Gastrocnemius medialis (tissue), 4 donors: Measurements from ENCODE around the gene ZFP36. TPM values are rescaled to one million over a fixed set of nuclear protein-coding genes. Genes with fewer than 3 reads are reported as not detected.

Experiments
- ATAC-seq, 2 donors: fragments of 150-250 bp; one replicate each; pipeline ENCODE4 v1.9.1; 2016
- DNase-seq, 2 donors: peaks; one replicate each; pipeline ENCODE4 v3.0.0-alpha.2; 2019
- H3K27ac ChIP-seq, 4 donors: fragments of 200-600 bp; sonication (generic); 1 replicate in 1 of 4; 2 replicates in 3 of 4; pipeline ENCODE4 v1.5.1; 2016 to 2018; ENCODE audit warnings: mild to moderate bottlenecking in 2 of 4, moderate library complexity in 1 of 4
- H3K27me3 ChIP-seq, 3 donors: fragments of 200-600 bp; sonication (generic) in 2 of 3; 1 replicate in 1 of 3; 2 replicates in 2 of 3; pipeline versions ENCODE4 v1.5.1 to v1.6.0; 2016 to 2019; ENCODE audit warnings: mild to moderate bottlenecking in 1 of 3, moderate library complexity in 1 of 3
- H3K36me3 ChIP-seq, 2 donors: fragments of 200-600 bp; sonication (generic) in 1 of 2; one replicate each; pipeline ENCODE4 v1.5.1; 2017 to 2018
- H3K4me1 ChIP-seq, 2 donors: fragments of 200-600 bp; sonication (generic) in 1 of 2; one replicate each; pipeline ENCODE4 v1.5.1; 2016 to 2017; ENCODE audit warnings: mild to moderate bottlenecking in 2 of 2
- H3K4me3 ChIP-seq, 4 donors: fragments of 200-600 bp; sonication (generic) in 3 of 4; 1 replicate in 1 of 4; 2 replicates in 3 of 4; pipeline ENCODE4 v1.5.1; 2016 to 2019; ENCODE audit warnings: mild to moderate bottlenecking in 2 of 4
- H3K9me3 ChIP-seq, 3 donors: fragments of 200-600 bp; sonication (generic) in 2 of 3; 1 replicate in 1 of 3; 2 replicates in 2 of 3; pipeline ENCODE4 v1.5.1; 2016 to 2019
- POLR2A ChIP-seq, 2 donors: fragments of 450-650 bp; IDR thresholded peaks; one replicate each; pipeline ENCODE4 v1.6.1; 2017; ENCODE audit warnings: antibody characterized with exemption in 2 of 2, mild to moderate bottlenecking in 2 of 2, moderate library complexity in 2 of 2
- in situ Hi-C, 4 donors: fragments of 200-750 bp; cut with MboI; loops; one replicate each; pipeline versions ENCODE4 v1.15.0 to v1.8.0; 2017; ENCODE audit warnings: low sequenced_read_pairs in 4 of 4
- intact Hi-C: fragments of 100-400 bp; cut with DNase I; formaldehyde crosslinking; loops from one replicate; pipeline ENCODE4 v1.15.1; 2023; ENCODE audit warnings: low total_unique reads
- total RNA-seq, 4 donors: library from RNA; depleted of rRNA; stranded (reverse); fragments of >200 nt; gene quantifications; one replicate each; pipeline versions ENCODE4 v1.1.0 to v1.2.3, GENCODE V29; 2016
- TF ChIP-seq, protein P1 (sequence below), 5 experiments: fragments of 450-650 bp in 3 of 5; fragments of 200-600 bp in 2 of 5; sonication (generic) in 2 of 5; IDR thresholded peaks in 4 of 5; conservative IDR thresholded peaks in 1 of 5; 1 replicate in 4 of 5; 2 replicates in 1 of 5; pipeline ENCODE4 v1.5.1; 2016 to 2019; ENCODE audit warnings: antibody characterized with exemption in 5 of 5, mild to moderate bottlenecking in 3 of 5, moderate library complexity in 3 of 5

Gene ZFP36
- total RNA-seq, 4 donors from 2014 or later: 72.2 to 202 (median 132) TPM

DNA sequence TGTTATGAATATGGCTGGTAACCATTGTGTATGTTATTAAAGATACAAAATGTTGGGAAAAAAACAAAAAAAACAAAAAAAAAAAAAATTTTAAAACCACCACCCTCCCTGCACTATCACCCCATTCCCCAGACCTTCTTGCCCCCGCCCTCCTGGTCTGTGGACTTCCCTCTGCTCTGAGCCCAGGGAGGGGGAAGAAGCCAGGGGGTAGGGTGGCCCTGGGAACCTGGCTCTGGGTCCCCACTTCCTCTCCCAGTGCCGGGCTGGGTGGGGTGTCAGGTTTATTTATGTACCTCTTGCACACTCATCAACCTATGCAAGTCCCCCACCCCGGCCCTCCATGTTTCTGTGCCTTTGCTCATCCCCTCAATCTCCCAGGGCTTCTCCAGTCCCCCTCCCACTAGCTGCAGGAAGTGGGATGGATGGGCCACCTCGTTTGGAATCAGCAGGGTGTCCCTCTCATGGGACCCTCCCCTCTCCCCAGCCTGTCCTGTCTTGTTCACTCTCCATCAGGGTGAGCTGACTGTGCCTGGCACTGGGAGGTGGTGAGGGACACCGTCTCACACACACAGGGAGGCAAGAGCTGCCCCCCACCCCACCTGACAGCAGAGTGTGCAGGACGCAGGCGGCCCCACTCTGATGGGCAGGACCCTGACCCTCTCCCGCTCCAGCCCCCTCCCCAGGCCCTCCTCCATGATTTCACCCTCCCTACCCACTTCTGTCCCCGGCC, 21.6 kb upstream of the ZFP36 start:
- H3K4me3 ChIP-seq: no peak overlapping the region
- no peaks in the 10 kb centered on the region for H3K9me3 ChIP-seq
- no peak for ATAC-seq
- H3K36me3 ChIP-seq: peaks cover 0 to 84% of the 10 kb centered on the region in 2 donors
- H3K27me3 ChIP-seq: no peaks in the 10 kb centered on the region
- H3K27ac ChIP-seq: no peak overlapping the region
- in situ Hi-C loops: no loop called here
- DNase-seq: no peak
- intact Hi-C loops: loop anchor here (10.0 kb wide), 1 partner anchor 850 kb away; no protein-coding TSS in a partner anchor
- H3K4me1 ChIP-seq: peaks cover 4 to 6% of the 10 kb centered on the region in 2 donors
- no peak for TF ChIP-seq POLR2A (IDR thresholded peaks at IDR 0.05)
- TF ChIP-seq, protein P1, sequence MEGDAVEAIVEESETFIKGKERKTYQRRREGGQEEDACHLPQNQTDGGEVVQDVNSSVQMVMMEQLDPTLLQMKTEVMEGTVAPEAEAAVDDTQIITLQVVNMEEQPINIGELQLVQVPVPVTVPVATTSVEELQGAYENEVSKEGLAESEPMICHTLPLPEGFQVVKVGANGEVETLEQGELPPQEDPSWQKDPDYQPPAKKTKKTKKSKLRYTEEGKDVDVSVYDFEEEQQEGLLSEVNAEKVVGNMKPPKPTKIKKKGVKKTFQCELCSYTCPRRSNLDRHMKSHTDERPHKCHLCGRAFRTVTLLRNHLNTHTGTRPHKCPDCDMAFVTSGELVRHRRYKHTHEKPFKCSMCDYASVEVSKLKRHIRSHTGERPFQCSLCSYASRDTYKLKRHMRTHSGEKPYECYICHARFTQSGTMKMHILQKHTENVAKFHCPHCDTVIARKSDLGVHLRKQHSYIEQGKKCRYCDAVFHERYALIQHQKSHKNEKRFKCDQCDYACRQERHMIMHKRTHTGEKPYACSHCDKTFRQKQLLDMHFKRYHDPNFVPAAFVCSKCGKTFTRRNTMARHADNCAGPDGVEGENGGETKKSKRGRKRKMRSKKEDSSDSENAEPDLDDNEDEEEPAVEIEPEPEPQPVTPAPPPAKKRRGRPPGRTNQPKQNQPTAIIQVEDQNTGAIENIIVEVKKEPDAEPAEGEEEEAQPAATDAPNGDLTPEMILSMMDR (IDR thresholded peaks at IDR 0.05 in 4 of 5, conservative IDR thresholded peaks at IDR 0.05 in 1 of 5): no peak

DNA sequence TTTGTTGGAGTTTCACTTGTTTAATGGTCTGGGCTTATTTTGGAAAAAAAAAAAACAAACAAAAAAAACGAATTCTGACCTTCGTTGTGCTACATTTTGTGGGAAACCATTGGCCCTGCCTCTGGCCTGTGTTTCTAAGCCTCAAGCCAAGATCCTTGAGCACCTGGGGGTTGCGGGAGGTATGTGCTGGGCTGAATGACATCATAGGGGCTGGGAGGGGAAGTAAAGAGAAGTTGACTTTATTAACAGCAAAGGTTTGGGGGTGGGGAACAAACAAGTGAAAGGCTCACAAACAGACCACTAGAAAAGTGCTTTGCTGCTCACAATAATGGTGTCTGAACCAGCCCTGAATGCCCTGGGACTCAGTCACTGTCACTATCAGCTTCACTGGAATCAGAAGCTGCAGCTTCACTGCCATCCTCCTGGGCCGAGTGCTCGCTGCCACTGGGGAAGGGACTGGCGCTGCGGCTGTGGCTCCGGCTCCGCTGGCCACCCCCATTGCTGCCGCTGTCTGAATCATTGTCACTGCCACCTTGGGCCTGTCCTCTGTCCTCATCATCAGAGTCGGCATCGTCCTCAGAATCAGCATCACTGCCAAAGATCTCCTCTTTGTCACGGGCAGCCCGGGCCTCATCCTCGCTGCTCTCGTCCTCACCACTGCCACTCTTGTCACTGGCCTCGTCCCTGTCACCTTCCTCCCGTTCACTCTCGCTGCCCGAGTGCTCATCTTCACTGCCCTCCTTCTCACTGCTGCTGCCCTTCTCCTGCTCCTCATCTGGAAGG, 20.8 kb upstream of the ZFP36 start:
- H3K4me1 ChIP-seq: peaks cover 8 to 10% of the 10 kb centered on the region in 2 donors
- in situ Hi-C loops: no loop called here
- intact Hi-C loops: loop anchor here (10.0 kb wide), 1 partner anchor 851 kb away; no protein-coding TSS in a partner anchor
- no peak overlapping the region for H3K4me3 ChIP-seq
- H3K27me3 ChIP-seq: no peaks in the 10 kb centered on the region
- ATAC-seq (no peak), DNase-seq (no peak)
- H3K9me3 ChIP-seq: no peaks in the 10 kb centered on the region
- H3K27ac ChIP-seq: no peak overlapping the region
- TF ChIP-seq POLR2A (IDR thresholded peaks at IDR 0.05): no peak
- TF ChIP-seq, protein P1 (IDR thresholded peaks at IDR 0.05 in 4 of 5, conservative IDR thresholded peaks at IDR 0.05 in 1 of 5): no peak
- peaks cover 0 to 76% of the 10 kb centered on the region in 2 donors for H3K36me3 ChIP-seq

DNA sequence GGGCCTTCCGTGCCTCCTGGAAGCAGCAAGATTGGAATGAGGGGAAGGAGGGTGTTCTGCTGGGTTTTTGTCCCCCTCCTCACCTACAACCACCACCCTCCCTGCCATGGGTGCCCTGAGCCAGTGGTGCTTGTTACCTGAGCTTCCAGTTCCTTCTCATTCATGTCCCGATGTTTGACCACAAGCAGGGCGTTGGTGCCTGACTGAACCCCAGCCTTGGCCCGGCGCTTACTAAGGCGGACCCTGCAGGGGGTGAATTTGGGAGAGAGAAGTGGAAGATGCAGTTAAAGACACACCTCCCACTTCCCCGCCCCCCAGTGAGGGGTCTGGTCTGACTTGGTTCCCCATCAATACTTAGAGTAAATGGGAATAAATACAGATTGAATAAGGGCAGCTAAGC, 20.1 kb upstream of the ZFP36 start:
- TF ChIP-seq POLR2A (IDR thresholded peaks at IDR 0.05): no peak
- TF ChIP-seq, protein P1 (IDR thresholded peaks at IDR 0.05 in 4 of 5, conservative IDR thresholded peaks at IDR 0.05 in 1 of 5): no peak
- ATAC-seq: no peak
- peaks cover 0 to 69% of the 10 kb centered on the region in 2 donors for H3K36me3 ChIP-seq
- H3K4me1 ChIP-seq: peaks cover 8 to 11% of the 10 kb centered on the region in 2 donors
- in situ Hi-C loops (no loop called here), intact Hi-C loops (loop anchor here (10.0 kb wide), 1 partner anchor 852 kb away; no protein-coding TSS in a partner anchor)
- H3K9me3 ChIP-seq: no peaks in the 10 kb centered on the region
- no peak overlapping the region for H3K27ac ChIP-seq
- no peak overlapping the region for H3K4me3 ChIP-seq
- DNase-seq: no peak
- H3K27me3 ChIP-seq: no peaks in the 10 kb centered on the region

DNA sequence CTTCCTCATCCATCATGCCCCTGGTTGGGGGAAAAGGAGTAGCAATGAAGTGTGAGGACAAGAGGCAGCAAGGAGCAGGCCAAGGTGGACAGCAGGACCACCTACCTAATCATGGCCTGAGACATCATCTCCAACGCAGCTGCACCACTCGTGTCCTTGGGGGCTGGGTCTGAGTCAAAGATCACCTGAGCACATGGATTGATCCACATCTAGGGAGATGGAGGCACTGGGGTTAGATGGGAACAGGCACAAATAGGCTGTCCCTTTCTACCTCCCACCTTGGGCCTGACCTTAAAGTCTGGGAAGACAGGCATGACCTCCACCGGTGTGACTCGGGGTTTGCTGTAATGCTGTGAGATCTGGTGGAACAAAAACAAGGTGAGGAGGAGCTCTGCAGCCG, 18.0 kb upstream of the ZFP36 start:
- H3K9me3 ChIP-seq: no peaks in the 10 kb centered on the region
- no peak overlapping the region for H3K27ac ChIP-seq
- intact Hi-C loops: loop anchor here (10.0 kb wide), 1 partner anchor 854 kb away; no protein-coding TSS in a partner anchor
- H3K27me3 ChIP-seq: no peaks in the 10 kb centered on the region
- in situ Hi-C loops: no loop called here
- peaks cover 0 to 51% of the 10 kb centered on the region in 2 donors for H3K36me3 ChIP-seq
- TF ChIP-seq, protein P1 (IDR thresholded peaks at IDR 0.05 in 4 of 5, conservative IDR thresholded peaks at IDR 0.05 in 1 of 5): no peak
- TF ChIP-seq POLR2A (IDR thresholded peaks at IDR 0.05): no peak
- ATAC-seq (no peak), DNase-seq (no peak)
- peaks cover 17 to 20% of the 10 kb centered on the region in 2 donors for H3K4me1 ChIP-seq
- H3K4me3 ChIP-seq: no peak overlapping the region
